HG03139 (cell line): ENCODE measurements around the gene C2CD4C.
"Not testable (repeated sequence)": the region's sequence is repeated elsewhere in the genome, so short reads cannot be mapped to it uniquely, and the experiment has no call there.

Experiments
- ATAC-seq: cut with Tn5 transposase; IDR thresholded peaks from one replicate; pipeline ENCODE4 v1.9.1; 2021; ENCODE audit not compliant: unreplicated experiment

Gene C2CD4C

GRCh38 chr19:369256-369655 lies 39.7 kb downstream of the C2CD4C start:
- no peak for ATAC-seq

- ATAC-seq, result no peak
Measured at GRCh38 chr19:368630-369024, 40.3 kb downstream of the C2CD4C start.

DNA sequence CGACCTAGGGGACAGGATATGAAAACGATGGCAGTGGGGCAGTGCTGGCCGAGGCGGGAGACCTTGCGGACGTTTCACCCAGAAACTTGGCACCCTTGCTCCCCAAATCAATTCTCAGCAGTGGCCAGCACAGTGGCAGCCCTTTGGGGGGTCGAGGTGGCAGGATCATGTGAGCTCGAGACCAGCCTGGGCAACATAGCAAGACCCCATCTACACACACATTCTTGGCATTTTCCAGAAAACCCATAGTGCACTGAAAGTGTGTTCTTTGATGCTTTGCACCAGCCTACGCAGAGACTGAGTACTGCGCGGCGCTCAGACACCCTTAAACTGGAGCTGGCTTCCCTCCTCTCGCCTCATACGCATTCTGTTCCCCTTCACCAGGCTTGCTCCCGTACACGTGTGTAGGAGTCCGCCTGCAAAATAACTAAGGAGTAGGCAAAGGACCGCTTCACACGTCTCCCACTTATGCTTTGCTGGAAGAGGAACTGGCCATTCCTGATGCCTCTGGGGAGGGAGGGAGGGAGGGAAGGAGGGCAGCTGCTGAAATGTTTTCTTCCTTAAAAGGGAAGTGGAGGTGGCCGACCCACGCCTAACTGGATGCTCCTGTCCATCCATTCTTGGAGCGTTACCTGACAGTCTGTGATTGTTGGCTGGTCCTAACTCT lies 40.9 kb downstream of the C2CD4C start:
- no peak for ATAC-seq

GRCh38 chr19:367561-367960 lies 41.4 kb downstream of the C2CD4C start:
- no peak for ATAC-seq

DNA sequence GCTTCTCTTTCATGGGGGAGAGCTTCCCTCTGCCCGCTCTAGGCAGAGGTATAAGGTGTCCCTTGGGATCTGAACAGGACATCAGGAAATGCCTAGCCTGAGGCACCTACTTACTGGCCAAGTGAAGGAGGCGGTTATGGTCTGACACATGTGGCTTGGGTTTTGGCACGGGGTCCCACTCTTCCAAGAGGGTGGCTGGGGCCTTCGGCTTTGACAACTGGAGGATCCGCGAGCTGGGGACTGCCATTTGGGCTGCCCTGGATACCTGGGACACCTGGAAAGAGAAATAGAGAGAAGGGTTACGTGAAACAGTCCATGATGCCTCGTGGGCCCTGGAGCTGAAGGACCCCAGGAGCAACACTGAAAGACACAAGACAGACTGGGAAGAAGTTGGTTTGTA lies 42.0 kb downstream of the C2CD4C start:
- no peak for ATAC-seq

- ATAC-seq, result no peak
Measured at GRCh38 chr19:366205-366783, 42.7 kb downstream of the C2CD4C start.

DNA sequence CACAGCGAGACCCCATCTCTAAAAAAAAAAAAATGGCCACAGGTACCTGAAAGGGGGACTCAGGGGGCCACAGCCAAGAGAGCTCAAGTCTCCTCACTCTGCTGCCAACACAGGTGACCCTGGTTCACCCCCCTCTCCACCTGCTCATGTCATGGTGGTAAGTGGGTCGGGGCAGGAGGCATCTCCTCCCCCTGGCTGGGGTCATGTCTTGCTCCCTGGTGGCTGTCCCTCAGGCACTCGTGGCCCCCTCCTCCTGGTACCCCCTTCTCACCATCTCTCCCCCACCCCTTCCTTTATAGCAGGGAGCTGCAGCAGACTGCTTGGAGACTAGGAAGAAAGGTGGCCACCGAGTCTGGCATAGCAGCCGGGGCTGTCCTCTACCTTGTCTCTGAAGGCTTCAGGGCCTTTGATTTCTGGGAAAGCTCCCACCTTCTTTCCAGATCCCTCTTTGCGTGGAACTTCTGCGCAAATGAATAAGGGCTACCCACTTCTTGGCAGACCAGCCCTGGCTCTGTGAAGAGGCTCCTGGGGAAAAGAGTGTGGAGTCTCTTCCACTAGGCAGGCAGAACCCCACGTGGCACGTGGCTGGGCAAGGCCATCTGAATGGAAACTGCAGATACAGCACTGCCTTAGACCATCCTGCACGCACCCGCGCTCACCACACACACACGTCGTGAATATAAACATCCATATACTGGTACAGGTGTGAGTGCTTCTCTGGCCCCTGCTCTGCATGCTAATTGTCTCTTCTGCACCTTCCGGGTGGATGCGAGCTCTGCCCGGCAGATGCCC lies 44.3 kb downstream of the C2CD4C start:
- no peak for ATAC-seq

DNA sequence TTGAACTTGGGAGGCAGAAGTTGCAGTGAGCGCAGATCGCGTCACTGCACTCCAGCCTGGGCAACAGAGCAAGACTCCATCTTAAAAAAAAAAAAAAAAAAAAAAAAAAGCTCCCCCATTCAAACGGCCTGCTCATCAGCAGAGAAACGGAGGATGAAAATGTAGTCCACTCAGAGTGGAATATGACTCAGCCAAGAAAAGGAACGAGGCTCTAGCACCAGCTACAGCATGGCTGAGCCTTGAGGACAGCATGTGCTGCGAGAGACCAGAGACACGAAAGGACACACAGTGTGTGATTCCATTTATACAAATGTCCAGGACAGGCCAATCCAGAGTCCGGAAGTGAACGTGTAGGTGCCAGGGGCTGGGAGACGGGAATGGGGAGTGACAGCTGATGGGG lies 46.3 kb downstream of the C2CD4C start:
- ATAC-seq, result no peak

DNA sequence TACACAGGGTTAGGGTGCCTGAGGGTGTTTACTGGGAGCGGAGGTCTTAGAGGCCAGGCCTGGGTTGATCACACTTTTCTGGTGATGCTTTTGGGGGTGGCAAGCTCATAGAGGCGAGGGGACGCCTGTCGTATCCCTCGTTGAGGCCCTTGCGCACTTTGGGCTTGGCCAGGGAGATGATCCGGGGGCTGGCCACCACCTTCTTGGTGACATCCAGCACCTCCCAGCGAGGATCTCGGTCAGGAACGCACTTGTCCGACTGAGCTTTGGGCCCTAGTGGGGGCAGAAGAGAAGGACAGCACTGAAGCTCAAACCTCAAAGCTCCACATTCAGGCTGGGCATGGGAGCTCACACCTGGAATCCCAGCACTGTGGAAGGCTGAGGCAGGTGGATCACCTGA lies 46.8 kb downstream of the C2CD4C start:
- ATAC-seq, result no peak

GRCh38 chr19:359653-359925 lies 49.4 kb downstream of the C2CD4C start:
- no peak for ATAC-seq

- ATAC-seq, result not testable (repeated sequence)
Measured at GRCh38 chr19:355536-355935, 53.4 kb downstream of the C2CD4C start.
